DND-41 (cell line): ENCODE measurements around the gene IFFO2.
"Not testable (repeated sequence)": the region's sequence is repeated elsewhere in the genome, so short reads cannot be mapped to it uniquely, and the experiment has no call there.

ENCODE experiments used
- ATAC-seq: fragments of 200-7000 bp; cut with Tn5 transposase; 3 replicates; pipeline ENCODE4 v1.9.1; 2021; ENCODE audit warnings: low read depth; ENCODE audit not compliant: insufficient read depth
- DNase-seq: peaks from one replicate; pipeline ENCODE4 v3.0.0-alpha.2; 2020
- H2AFZ ChIP-seq: 2 replicates; pipeline ENCODE4 v1.6.0; 2012; ENCODE audit warnings: low read depth, low read length
- H3K27ac ChIP-seq: 2 replicates; pipeline ENCODE4 v1.5.1; 2012; ENCODE audit warnings: low read length, inconsistent platforms
- H3K27me3 ChIP-seq: fragments of 200-600 bp; sonication (generic); 2 replicates; pipeline ENCODE4 v1.6.0; 2012; ENCODE audit warnings: low read length, mild to moderate bottlenecking, inconsistent platforms; ENCODE audit not compliant: insufficient read depth, poor library complexity
- H3K36me3 ChIP-seq: 2 replicates; pipeline ENCODE4 v1.5.1; 2012; ENCODE audit warnings: low read length, inconsistent platforms; ENCODE audit not compliant: insufficient read depth
- H3K4me1 ChIP-seq: 2 replicates; pipeline ENCODE4 v1.5.1; 2012; ENCODE audit warnings: mild to moderate bottlenecking, low read length; ENCODE audit not compliant: insufficient read depth
- H3K4me2 ChIP-seq: 2 replicates; pipeline ENCODE4 v1.6.0; 2012; ENCODE audit warnings: mild to moderate bottlenecking, moderate library complexity, low read length, inconsistent platforms; ENCODE audit not compliant: insufficient read depth
- H3K4me3 ChIP-seq, 2 experiments: fragments of 200-600 bp in 1 of 2; shearing (Covaris generic) in 1 of 2; 2 replicates each; pipeline ENCODE4 v1.5.1; 2012 to 2016; ENCODE audit warnings: inconsistent platforms in 2 of 2, low read length in 2 of 2, mild to moderate bottlenecking in 2 of 2, low read depth in 1 of 2, moderate library complexity in 1 of 2
- H3K79me2 ChIP-seq: 2 replicates; pipeline ENCODE4 v1.6.0; 2012; ENCODE audit warnings: low read length, inconsistent platforms; ENCODE audit not compliant: insufficient read depth
- H3K9ac ChIP-seq: 2 replicates; pipeline ENCODE4 v1.6.0; 2012; ENCODE audit warnings: low read depth, mild to moderate bottlenecking, inconsistent platforms, low read length, moderate library complexity
- H3K9me3 ChIP-seq: 2 replicates; pipeline ENCODE4 v1.5.1; 2012; ENCODE audit warnings: low read length, moderate library complexity, mild to moderate bottlenecking, inconsistent platforms; ENCODE audit not compliant: insufficient read depth, severe bottlenecking
- H4K20me1 ChIP-seq: 2 replicates; pipeline ENCODE4 v1.6.0; 2012; ENCODE audit warnings: low read length; ENCODE audit not compliant: insufficient read depth
- CTCF ChIP-seq: IDR thresholded peaks from 2 replicates; pipeline ENCODE4 v1.5.1; 2012; ENCODE audit warnings: borderline replicate concordance, low read length, moderate library complexity, mild to moderate bottlenecking; ENCODE audit not compliant: poor library complexity, severe bottlenecking; ENCODE audit errors: extremely low read depth
- EZH2 ChIP-seq: IDR thresholded peaks from 3 replicates; pipeline ENCODE4 v1.6.1; 2012; ENCODE audit warnings: borderline replicate concordance, low read depth, mild to moderate bottlenecking, moderate library complexity, low read length, inconsistent platforms; ENCODE audit not compliant: severe bottlenecking

The IFFO2 gene

GRCh38 chr1:18893120-18893519, 63.4 kb downstream of the IFFO2 start:
- H3K36me3 ChIP-seq: no peaks in the 10 kb centered on the region
- ATAC-seq: no peak
- H3K9ac ChIP-seq: no peak overlapping the region
- H4K20me1 ChIP-seq: 0 out of 2 replicates have a peak, but pooled peaks cover 3% of the 10 kb centered on the region
- no peaks in the 10 kb centered on the region for H3K4me1 ChIP-seq
- no peak for TF ChIP-seq CTCF
- no peak for TF ChIP-seq EZH2
- H2AFZ ChIP-seq: no peak overlapping the region
- no peak overlapping the region for H3K27ac ChIP-seq
- H3K4me3 ChIP-seq: no peak overlapping the region
- H3K9me3 ChIP-seq: no peaks in the 10 kb centered on the region
- H3K4me2 ChIP-seq: no peak overlapping the region
- DNase-seq: no peak
- H3K79me2 ChIP-seq: no peaks in the 10 kb centered on the region
- H3K27me3 ChIP-seq: no peaks in the 10 kb centered on the region

- not testable (repeated sequence) for H3K4me1 ChIP-seq, H3K79me2 ChIP-seq, H3K4me3 ChIP-seq, H3K9ac ChIP-seq, H2AFZ ChIP-seq, H3K27ac ChIP-seq, H3K9me3 ChIP-seq, H3K4me2 ChIP-seq, H4K20me1 ChIP-seq, H3K27me3 ChIP-seq, DNase-seq, H3K36me3 ChIP-seq, ATAC-seq
Observed at GRCh38 chr1:18891858-18892257, 64.6 kb downstream of the IFFO2 start.

GRCh38 chr1:18891426-18891780, 65.1 kb downstream of the IFFO2 start:
- no peaks in the 10 kb centered on the region for H3K4me1 ChIP-seq

GRCh38 chr1:18890706-18891425, 65.6 kb downstream of the IFFO2 start:
- H3K4me3 ChIP-seq: no peak overlapping the region
- H3K79me2 ChIP-seq: no peaks in the 10 kb centered on the region
- no peak overlapping the region for H3K4me2 ChIP-seq
- no peak for DNase-seq
- no peak for ATAC-seq
- no peaks in the 10 kb centered on the region for H3K9me3 ChIP-seq
- no peak overlapping the region for H3K9ac ChIP-seq
- TF ChIP-seq CTCF: no peak
- TF ChIP-seq EZH2: no peak
- 0 out of 2 replicates have a peak, but pooled peaks cover 5% of the 10 kb centered on the region for H4K20me1 ChIP-seq
- H3K36me3 ChIP-seq: no peaks in the 10 kb centered on the region
- no peaks in the 10 kb centered on the region for H3K27me3 ChIP-seq
- H3K4me1 ChIP-seq: no peaks in the 10 kb centered on the region
- no peak overlapping the region for H2AFZ ChIP-seq
- H3K27ac ChIP-seq: no peak overlapping the region

More at GRCh38 chr1:18891426-18891780, 65.1 kb downstream of the IFFO2 start:
- no peaks in the 10 kb centered on the region for H3K79me2 ChIP-seq
- H3K27ac ChIP-seq: no peak overlapping the region
- H3K9me3 ChIP-seq: no peaks in the 10 kb centered on the region
- H2AFZ ChIP-seq: no peak overlapping the region
- H4K20me1 ChIP-seq: 0 out of 2 replicates have a peak, but pooled peaks cover 3% of the 10 kb centered on the region
- TF ChIP-seq EZH2 (no peak), CTCF (no peak)
- H3K27me3 ChIP-seq: no peaks in the 10 kb centered on the region
- no peak overlapping the region for H3K4me3 ChIP-seq
- DNase-seq (no peak), ATAC-seq (no peak)
- H3K36me3 ChIP-seq: no peaks in the 10 kb centered on the region
- no peak overlapping the region for H3K9ac ChIP-seq
- no peak overlapping the region for H3K4me2 ChIP-seq
